IPS DF 6.9 (cell line): Measurements from ENCODE around the gene FOXP1.

ENCODE experiments used
- DNase-seq: peaks from one replicate; pipeline ENCODE4 v3.0.0-alpha.2; 2013; ENCODE audit warnings: low read depth, low spot score
- H3K27ac ChIP-seq: one replicate; pipeline ENCODE4 v1.5.1; 2013; ENCODE audit warnings: low read length, control low read depth
- H3K27me3 ChIP-seq: 2 replicates; pipeline ENCODE4 v1.6.1; 2013; ENCODE audit warnings: mild to moderate bottlenecking, low read length; ENCODE audit not compliant: control insufficient read depth, insufficient read depth
- H3K36me3 ChIP-seq: 2 replicates; pipeline ENCODE4 v1.6.1; 2013; ENCODE audit warnings: low read length; ENCODE audit not compliant: control insufficient read depth, insufficient read depth
- H3K4me1 ChIP-seq: 2 replicates; pipeline ENCODE4 v1.6.1; 2013; ENCODE audit warnings: low read length; ENCODE audit not compliant: control insufficient read depth, insufficient read depth
- H3K4me3 ChIP-seq: 2 replicates; pipeline ENCODE4 v1.5.1; 2013; ENCODE audit warnings: mild to moderate bottlenecking, low read length
- H3K9me3 ChIP-seq: 2 replicates; pipeline ENCODE4 v1.6.1; 2013; ENCODE audit warnings: low read length, inconsistent platforms; ENCODE audit not compliant: control insufficient read depth, insufficient read depth
- WGBS: extraction: QIAGEN DNeasy Blood & Tissue Kit; methylation state at CpG from one replicate; pipeline ENCODE4 v1.1.7; 2013; ENCODE audit warnings: mixed read lengths, missing lambda C conversion rate; ENCODE audit not compliant: insufficient read length, insufficient coverage; 5-methylcytosine and 5-hydroxymethylcytosine counted together

The FOXP1 gene

GRCh38 chr3:71163198-71163918, 420.2 kb downstream of the FOXP1 start:
- H3K36me3 ChIP-seq = no peaks in the 10 kb centered on the region
- H3K9me3 ChIP-seq = no peaks in the 10 kb centered on the region
- no peak overlapping the region for H3K4me3 ChIP-seq
- DNase-seq = no peak
- WGBS = no CpG with 5 or more reads among the region's 7 CpGs
- no peak overlapping the region for H3K27ac ChIP-seq
- H3K4me1 ChIP-seq = no peaks in the 10 kb centered on the region
- no peaks in the 10 kb centered on the region for H3K27me3 ChIP-seq

GRCh38 chr3:71162221-71162620, 421.3 kb downstream of the FOXP1 start:
- Histone ChIP-seq H3K9me3 (no peaks in the 10 kb centered on the region), H3K27ac (no peak overlapping the region), H3K27me3 (no peaks in the 10 kb centered on the region), H3K4me3 (no peak overlapping the region), H3K4me1 (no peaks in the 10 kb centered on the region), H3K36me3 (no peaks in the 10 kb centered on the region)
- no peak for DNase-seq
- no CpG with 5 or more reads among the region's 1 CpG for WGBS

GRCh38 chr3:71160785-71161546, 422.6 kb downstream of the FOXP1 start:
- WGBS = no CpG with 5 or more reads among the region's 7 CpGs
- no peak for DNase-seq
- H3K4me3 ChIP-seq = no peak overlapping the region
- no peaks in the 10 kb centered on the region for H3K9me3 ChIP-seq
- H3K27me3 ChIP-seq = no peaks in the 10 kb centered on the region
- no peaks in the 10 kb centered on the region for H3K36me3 ChIP-seq
- H3K27ac ChIP-seq = no peak overlapping the region
- H3K4me1 ChIP-seq = peaks cover 3% of the 10 kb centered on the region; the same call in 1 of the 2 replicates

DNA sequence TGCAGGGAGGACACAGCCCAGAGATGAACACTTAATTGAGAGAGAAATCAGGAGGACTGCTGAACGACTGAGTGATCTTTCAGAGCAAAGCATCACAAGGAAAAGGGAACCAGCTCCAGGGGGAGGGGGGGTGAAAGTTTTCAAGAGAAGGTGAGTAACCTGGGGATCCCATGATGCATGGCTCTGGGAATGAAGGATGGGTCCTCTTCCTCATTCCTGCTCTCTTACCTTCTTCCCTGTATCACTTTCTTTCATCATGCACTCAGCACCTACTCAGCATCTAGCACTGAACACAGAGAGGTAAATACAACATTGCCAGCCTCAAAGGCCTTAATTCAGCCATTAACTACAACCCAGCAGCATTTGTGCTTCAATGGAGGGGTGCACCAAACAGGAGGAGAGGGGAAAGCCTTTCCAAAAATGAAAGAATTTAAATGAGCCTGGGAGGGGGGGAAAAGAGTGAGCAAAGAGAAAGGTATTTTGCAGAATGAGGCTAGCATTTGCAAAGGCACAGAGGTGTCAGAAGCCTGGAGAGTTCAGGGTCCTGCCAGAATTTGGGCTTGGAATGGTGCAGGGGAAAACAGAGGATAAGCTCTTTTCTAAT, 427.4 kb downstream of the FOXP1 start:
- Histone ChIP-seq H3K9me3 (no peaks in the 10 kb centered on the region), H3K4me3 (no peak overlapping the region), H3K4me1 (peaks cover 6% of the 10 kb centered on the region), H3K36me3 (no peaks in the 10 kb centered on the region), H3K27ac (no peak overlapping the region), H3K27me3 (no peaks in the 10 kb centered on the region)
- DNase-seq = no peak
- WGBS = no CpG with 5 or more reads among the region's 1 CpG

DNA sequence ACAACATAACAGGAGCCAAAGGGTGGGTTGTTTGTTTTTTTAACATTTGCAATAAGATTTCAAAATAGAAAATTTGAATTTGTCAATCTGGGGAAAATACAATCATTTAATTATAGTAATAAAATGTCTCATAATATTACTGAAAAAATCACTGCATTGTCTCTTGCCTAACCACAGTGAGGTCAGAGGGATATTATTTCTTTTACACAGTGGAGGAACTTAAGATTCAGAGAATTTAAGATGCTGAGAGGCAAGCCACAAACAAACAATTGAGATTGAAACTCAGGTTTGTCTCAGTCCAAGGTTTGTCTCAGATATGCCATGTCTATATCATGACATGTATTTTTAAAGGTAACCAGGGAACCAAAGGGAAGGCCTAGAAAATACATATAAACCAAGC, 428.7 kb downstream of the FOXP1 start:
- Histone ChIP-seq H3K36me3 (no peaks in the 10 kb centered on the region), H3K9me3 (no peaks in the 10 kb centered on the region), H3K27me3 (no peaks in the 10 kb centered on the region), H3K27ac (no peak overlapping the region), H3K4me1 (peaks cover 6% of the 10 kb centered on the region), H3K4me3 (no peak overlapping the region)
- DNase-seq = no peak

GRCh38 chr3:71153713-71154112, 429.8 kb downstream of the FOXP1 start:
- no CpG with 5 or more reads among the region's 2 CpGs for WGBS
- Histone ChIP-seq H3K4me1 (peaks cover 6% of the 10 kb centered on the region), H3K27me3 (no peaks in the 10 kb centered on the region), H3K9me3 (no peaks in the 10 kb centered on the region), H3K4me3 (no peak overlapping the region), H3K27ac (no peak overlapping the region), H3K36me3 (no peaks in the 10 kb centered on the region)
- DNase-seq = no peak

DNA sequence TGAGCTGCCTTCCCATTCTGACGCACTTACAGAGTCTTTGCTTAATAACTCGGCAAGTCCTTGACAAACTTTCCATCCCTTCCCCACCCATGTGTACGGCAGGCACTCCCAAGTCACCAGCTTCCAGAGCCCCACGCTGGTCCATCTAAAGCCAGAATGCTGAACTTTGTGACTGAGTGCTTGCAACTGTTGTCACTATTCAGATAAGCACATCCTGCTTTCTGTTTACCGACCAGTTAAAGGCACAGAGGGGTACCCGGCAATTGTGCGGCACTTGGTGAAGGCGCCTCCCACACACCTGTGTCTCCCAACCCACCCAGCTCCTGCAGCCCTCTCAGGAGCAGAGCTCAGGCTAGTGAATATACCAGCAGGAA, 430.6 kb downstream of the FOXP1 start:
- H3K4me3 ChIP-seq = no peak overlapping the region
- no peak overlapping the region for H3K27ac ChIP-seq
- no peaks in the 10 kb centered on the region for H3K9me3 ChIP-seq
- no peak for DNase-seq
- H3K4me1 ChIP-seq = peaks cover 6% of the 10 kb centered on the region
- H3K27me3 ChIP-seq = no peaks in the 10 kb centered on the region
- H3K36me3 ChIP-seq = no peaks in the 10 kb centered on the region
- WGBS = no CpG with 5 or more reads among the region's 8 CpGs

DNA sequence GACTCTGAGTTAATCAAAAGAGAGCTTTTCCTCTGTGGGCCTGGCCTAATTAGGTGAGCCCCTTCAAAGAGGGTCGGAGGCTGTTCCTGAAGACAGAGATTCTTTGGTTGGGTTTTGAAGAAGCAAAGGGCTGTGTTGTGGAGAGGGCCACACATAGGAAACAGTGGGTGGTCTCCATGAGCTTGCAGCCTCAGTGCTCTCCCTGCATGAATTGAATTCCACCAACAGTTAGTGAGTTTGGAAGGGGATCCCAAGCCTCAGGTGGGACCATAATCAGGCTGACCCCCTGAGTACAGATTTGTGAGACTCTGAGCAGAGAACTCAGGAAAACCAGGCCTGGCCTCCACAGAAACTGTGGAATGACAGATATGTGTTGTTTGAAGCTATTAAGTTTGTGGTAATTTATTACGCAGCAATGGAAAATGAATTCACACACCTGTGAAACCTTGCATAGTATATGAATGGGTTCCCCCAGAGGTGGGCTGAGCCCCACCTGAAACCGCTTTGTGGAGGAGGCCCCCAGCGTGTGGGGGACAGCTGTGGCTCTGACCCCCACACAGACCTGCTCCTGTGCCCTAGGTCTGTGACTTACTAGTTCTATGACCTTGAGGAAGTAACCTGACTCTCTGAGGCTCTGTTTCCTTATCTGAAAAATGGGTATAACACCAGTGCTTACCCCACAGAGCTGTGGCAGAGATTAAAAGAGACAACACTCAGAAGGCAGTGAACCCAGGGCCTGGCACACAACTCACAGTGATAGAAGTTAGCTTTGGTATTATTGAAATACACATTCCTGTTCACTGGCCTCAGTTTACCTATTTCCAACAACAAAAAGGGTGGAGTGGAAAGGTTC, 431.3 kb downstream of the FOXP1 start:
- Histone ChIP-seq H3K27ac (no peak overlapping the region), H3K4me3 (no peak overlapping the region), H3K27me3 (no peaks in the 10 kb centered on the region), H3K4me1 (peaks cover 6% of the 10 kb centered on the region), H3K36me3 (no peaks in the 10 kb centered on the region), H3K9me3 (no peaks in the 10 kb centered on the region)
- no CpG with 5 or more reads among the region's 4 CpGs for WGBS
- DNase-seq = no peak

- H3K9me3 ChIP-seq = no peaks in the 10 kb centered on the region
- WGBS = no CpG with 5 or more reads among the region's 14 CpGs
- no peaks in the 10 kb centered on the region for H3K36me3 ChIP-seq
- no peaks in the 10 kb centered on the region for H3K27me3 ChIP-seq
- peaks cover 5% of the 10 kb centered on the region for H3K4me1 ChIP-seq
- no peak overlapping the region for H3K4me3 ChIP-seq
- DNase-seq = no peak
- H3K27ac ChIP-seq = no peak overlapping the region
These were observed 433.3 kb downstream of the FOXP1 start for GRCh38 chr3:71149959-71150954.
